HepG2 (cell line): ENCODE data around the gene EHBP1. TPM values are rescaled to one million over a fixed set of nuclear protein-coding genes. Genes with fewer than 3 reads are reported as not detected.
A peak's percentile ranks its signal among the peaks of the same experiment; 100 is the strongest.

Experiments
- DNMT3B ChIP-seq: conservative IDR thresholded peaks from 2 replicates; pipeline ENCODE4 v1.6.1; 2016; ENCODE audit warnings: missing biosample characterization, control low read depth
- FOXO1 ChIP-seq: sonication (generic); formaldehyde crosslinking; IDR thresholded peaks from 2 replicates; pipeline ENCODE4 v1.4.0; 2020; ENCODE audit warnings: missing genetic modification reagents
- HNF4A ChIP-seq: sonication (generic); formaldehyde crosslinking; IDR thresholded peaks from 2 replicates; pipeline ENCODE4 v1.4.0; 2020; ENCODE audit warnings: missing genetic modification reagents
- ISL2 ChIP-seq: sonication (generic); formaldehyde crosslinking; IDR thresholded peaks from 2 replicates; pipeline ENCODE4 v1.5.0; 2020; ENCODE audit warnings: missing genetic modification reagents
- MAFF ChIP-seq: IDR thresholded peaks from 2 replicates; pipeline ENCODE4 v1.6.1; 2011; ENCODE audit warnings: low read depth, low read length, improper control_type of control experiment
- NFIC ChIP-seq: IDR thresholded peaks from 2 replicates; pipeline ENCODE4 v1.6.1; 2012; ENCODE audit warnings: mild to moderate bottlenecking, low read length, inconsistent platforms
- SRF ChIP-seq: IDR thresholded peaks from 2 replicates; pipeline ENCODE4 v1.6.1; 2011; ENCODE audit warnings: mild to moderate bottlenecking, low read depth, low read length, moderate library complexity
- ZFP37 ChIP-seq: sonication (generic); formaldehyde crosslinking; IDR thresholded peaks from 2 replicates; pipeline ENCODE4 v1.4.0; 2020; ENCODE audit warnings: missing genetic modification reagents, borderline replicate concordance
- ZNF563 ChIP-seq: sonication (generic); formaldehyde crosslinking; IDR thresholded peaks from 2 replicates; pipeline ENCODE4 v1.8.0; 2022; ENCODE audit warnings: mild to moderate bottlenecking, moderate library complexity, missing genetic modification reagents
- ZNF616 ChIP-seq: sonication (generic); formaldehyde crosslinking; IDR thresholded peaks from 2 replicates; pipeline ENCODE4 v1.5.0; 2020; ENCODE audit warnings: low read depth, mild to moderate bottlenecking, missing genetic modification reagents
- polyA plus RNA-seq, 8 experiments: library from polyadenylated mRNA; depleted of rRNA in 3 of 8; stranded (reverse) in 7 of 8; unstranded in 1 of 8; fragments of >200 nt; fragmentation: Illumina TruSeq in 4 of 8; extraction: Trizol in 4 of 8; gene quantifications; 2 replicates each; pipeline versions ENCODE4 v1.2.1 to v1.2.3, GENCODE V29; 2011 to 2016; ENCODE audit warnings: low read depth in 4 of 8, missing spikeins in 1 of 8, mixed read lengths in 1 of 8; ENCODE audit not compliant: insufficient read depth in 1 of 8
- total RNA-seq, 5 experiments: library from RNA; depleted of rRNA; stranded (reverse); fragments of >200 nt; fragmentation: Illumina TruSeq; extraction: Trizol; gene quantifications; 2 replicates each; pipeline ENCODE4 v1.2.3, GENCODE V29; 2016; ENCODE audit warnings: low read depth in 1 of 5
- TF ChIP-seq, protein P1 (sequence below): sonication (generic); formaldehyde crosslinking; IDR thresholded peaks from 2 replicates; pipeline ENCODE4 v1.9.0; 2022; ENCODE audit warnings: missing genetic modification reagents, mild to moderate bottlenecking, borderline replicate concordance
- TF ChIP-seq, protein P2 (sequence below): sonication (generic); formaldehyde crosslinking; IDR thresholded peaks from 2 replicates; pipeline ENCODE4 v1.5.0; 2020; ENCODE audit warnings: mild to moderate bottlenecking, missing genetic modification reagents
- TF ChIP-seq, protein P3 (sequence below): sonication (generic); formaldehyde crosslinking; IDR thresholded peaks from 2 replicates; pipeline ENCODE4 v1.4.0; 2020; ENCODE audit warnings: missing genetic modification reagents
- TF ChIP-seq, protein P4 (sequence below): sonication (generic); formaldehyde crosslinking; IDR thresholded peaks from 2 replicates; pipeline ENCODE4 v1.4.0; 2020; ENCODE audit warnings: missing genetic modification reagents, borderline replicate concordance
- TF ChIP-seq, protein P5 (sequence below): sonication (generic); formaldehyde crosslinking; IDR thresholded peaks from 2 replicates; pipeline ENCODE4 v1.4.0; 2020; ENCODE audit warnings: mild to moderate bottlenecking, missing genetic modification reagents, borderline replicate concordance
- TF ChIP-seq, protein P6 (sequence below): IDR thresholded peaks from 2 replicates; pipeline ENCODE4 v1.6.1; 2012; ENCODE audit warnings: inconsistent platforms

Gene EHBP1
- total and polyA plus RNA-seq, 2 of the 13 experiments (the other 11 are each of a cell fraction or from before 2014, with no cell fraction given), result 93.5 to 146 TPM

DNA sequence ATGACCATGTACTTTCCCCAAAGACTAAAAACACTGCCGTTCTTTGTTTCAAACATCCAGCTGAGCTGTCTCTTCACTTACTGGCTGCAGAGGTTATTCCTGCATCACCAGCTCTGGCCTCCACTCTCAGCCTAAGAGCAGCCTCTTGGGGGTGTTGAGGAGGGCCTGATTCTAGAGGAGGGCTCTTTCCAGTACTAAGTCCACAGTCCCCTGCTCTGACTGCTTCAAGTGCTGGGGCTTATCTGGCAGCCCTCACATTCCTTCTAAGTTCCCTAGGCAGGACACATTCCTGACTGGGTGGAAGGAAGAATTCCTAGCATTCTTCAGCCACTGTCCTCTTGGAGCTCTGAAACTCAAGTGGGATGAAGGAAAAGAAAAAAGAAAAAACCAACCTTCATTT is 32.9 kb upstream of the EHBP1 start (continued):
- TF ChIP-seq, protein P1, sequence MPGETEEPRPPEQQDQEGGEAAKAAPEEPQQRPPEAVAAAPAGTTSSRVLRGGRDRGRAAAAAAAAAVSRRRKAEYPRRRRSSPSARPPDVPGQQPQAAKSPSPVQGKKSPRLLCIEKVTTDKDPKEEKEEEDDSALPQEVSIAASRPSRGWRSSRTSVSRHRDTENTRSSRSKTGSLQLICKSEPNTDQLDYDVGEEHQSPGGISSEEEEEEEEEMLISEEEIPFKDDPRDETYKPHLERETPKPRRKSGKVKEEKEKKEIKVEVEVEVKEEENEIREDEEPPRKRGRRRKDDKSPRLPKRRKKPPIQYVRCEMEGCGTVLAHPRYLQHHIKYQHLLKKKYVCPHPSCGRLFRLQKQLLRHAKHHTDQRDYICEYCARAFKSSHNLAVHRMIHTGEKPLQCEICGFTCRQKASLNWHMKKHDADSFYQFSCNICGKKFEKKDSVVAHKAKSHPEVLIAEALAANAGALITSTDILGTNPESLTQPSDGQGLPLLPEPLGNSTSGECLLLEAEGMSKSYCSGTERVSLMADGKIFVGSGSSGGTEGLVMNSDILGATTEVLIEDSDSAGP (CRISPR knock-in tag), result 0 out of 2 replicates have a peak, but pooled peaks have one; percentile 22
- TF ChIP-seq ZNF563 (CRISPR knock-in tag), result no peak
- TF ChIP-seq, protein P2, sequence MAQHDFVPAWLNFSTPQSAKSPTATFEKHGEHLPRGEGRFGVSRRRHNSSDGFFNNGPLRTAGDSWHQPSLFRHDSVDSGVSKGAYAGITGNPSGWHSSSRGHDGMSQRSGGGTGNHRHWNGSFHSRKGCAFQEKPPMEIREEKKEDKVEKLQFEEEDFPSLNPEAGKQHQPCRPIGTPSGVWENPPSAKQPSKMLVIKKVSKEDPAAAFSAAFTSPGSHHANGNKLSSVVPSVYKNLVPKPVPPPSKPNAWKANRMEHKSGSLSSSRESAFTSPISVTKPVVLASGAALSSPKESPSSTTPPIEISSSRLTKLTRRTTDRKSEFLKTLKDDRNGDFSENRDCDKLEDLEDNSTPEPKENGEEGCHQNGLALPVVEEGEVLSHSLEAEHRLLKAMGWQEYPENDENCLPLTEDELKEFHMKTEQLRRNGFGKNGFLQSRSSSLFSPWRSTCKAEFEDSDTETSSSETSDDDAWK (CRISPR knock-in tag), result no peak
- 0 out of 2 replicates have a peak, but pooled peaks have one; percentile 26 for TF ChIP-seq FOXO1 (CRISPR knock-in tag)
- TF ChIP-seq ZFP37 (CRISPR knock-in tag), result no peak
- TF ChIP-seq, protein P3, sequence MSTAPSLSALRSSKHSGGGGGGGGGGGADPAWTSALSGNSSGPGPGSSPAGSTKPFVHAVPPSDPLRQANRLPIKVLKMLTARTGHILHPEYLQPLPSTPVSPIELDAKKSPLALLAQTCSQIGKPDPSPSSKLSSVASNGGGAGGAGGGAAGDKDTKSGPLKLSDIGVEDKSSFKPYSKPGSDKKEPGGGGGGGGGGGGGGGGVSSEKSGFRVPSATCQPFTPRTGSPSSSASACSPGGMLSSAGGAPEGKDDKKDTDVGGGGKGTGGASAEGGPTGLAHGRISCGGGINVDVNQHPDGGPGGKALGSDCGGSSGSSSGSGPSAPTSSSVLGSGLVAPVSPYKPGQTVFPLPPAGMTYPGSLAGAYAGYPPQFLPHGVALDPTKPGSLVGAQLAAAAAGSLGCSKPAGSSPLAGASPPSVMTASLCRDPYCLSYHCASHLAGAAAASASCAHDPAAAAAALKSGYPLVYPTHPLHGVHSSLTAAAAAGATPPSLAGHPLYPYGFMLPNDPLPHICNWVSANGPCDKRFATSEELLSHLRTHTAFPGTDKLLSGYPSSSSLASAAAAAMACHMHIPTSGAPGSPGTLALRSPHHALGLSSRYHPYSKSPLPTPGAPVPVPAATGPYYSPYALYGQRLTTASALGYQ (CRISPR knock-in tag), result no peak
- no peak for TF ChIP-seq NFIC
- peak; percentile 53; the same call in 1 of the 2 replicates for TF ChIP-seq HNF4A
- TF ChIP-seq MAFF, result no peak
- TF ChIP-seq, protein P4, sequence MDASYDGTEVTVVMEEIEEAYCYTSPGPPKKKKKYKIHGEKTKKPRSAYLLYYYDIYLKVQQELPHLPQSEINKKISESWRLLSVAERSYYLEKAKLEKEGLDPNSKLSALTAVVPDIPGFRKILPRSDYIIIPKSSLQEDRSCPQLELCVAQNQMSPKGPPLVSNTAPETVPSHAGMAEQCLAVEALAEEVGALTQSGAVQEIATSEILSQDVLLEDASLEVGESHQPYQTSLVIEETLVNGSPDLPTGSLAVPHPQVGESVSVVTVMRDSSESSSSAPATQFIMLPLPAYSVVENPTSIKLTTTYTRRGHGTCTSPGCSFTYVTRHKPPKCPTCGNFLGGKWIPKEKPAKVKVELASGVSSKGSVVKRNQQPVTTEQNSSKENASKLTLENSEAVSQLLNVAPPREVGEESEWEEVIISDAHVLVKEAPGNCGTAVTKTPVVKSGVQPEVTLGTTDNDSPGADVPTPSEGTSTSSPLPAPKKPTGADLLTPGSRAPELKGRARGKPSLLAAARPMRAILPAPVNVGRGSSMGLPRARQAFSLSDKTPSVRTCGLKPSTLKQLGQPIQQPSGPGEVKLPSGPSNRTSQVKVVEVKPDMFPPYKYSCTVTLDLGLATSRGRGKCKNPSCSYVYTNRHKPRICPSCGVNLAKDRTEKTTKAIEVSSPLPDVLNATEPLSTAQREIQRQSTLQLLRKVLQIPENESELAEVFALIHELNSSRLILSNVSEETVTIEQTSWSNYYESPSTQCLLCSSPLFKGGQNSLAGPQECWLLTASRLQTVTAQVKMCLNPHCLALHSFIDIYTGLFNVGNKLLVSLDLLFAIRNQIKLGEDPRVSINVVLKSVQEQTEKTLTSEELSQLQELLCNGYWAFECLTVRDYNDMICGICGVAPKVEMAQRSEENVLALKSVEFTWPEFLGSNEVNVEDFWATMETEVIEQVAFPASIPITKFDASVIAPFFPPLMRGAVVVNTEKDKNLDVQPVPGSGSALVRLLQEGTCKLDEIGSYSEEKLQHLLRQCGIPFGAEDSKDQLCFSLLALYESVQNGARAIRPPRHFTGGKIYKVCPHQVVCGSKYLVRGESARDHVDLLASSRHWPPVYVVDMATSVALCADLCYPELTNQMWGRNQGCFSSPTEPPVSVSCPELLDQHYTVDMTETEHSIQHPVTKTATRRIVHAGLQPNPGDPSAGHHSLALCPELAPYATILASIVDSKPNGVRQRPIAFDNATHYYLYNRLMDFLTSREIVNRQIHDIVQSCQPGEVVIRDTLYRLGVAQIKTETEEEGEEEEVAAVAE (CRISPR knock-in tag), result no peak
- TF ChIP-seq SRF, result no peak
- TF ChIP-seq ISL2 (CRISPR knock-in tag), result no peak
- TF ChIP-seq, protein P5, sequence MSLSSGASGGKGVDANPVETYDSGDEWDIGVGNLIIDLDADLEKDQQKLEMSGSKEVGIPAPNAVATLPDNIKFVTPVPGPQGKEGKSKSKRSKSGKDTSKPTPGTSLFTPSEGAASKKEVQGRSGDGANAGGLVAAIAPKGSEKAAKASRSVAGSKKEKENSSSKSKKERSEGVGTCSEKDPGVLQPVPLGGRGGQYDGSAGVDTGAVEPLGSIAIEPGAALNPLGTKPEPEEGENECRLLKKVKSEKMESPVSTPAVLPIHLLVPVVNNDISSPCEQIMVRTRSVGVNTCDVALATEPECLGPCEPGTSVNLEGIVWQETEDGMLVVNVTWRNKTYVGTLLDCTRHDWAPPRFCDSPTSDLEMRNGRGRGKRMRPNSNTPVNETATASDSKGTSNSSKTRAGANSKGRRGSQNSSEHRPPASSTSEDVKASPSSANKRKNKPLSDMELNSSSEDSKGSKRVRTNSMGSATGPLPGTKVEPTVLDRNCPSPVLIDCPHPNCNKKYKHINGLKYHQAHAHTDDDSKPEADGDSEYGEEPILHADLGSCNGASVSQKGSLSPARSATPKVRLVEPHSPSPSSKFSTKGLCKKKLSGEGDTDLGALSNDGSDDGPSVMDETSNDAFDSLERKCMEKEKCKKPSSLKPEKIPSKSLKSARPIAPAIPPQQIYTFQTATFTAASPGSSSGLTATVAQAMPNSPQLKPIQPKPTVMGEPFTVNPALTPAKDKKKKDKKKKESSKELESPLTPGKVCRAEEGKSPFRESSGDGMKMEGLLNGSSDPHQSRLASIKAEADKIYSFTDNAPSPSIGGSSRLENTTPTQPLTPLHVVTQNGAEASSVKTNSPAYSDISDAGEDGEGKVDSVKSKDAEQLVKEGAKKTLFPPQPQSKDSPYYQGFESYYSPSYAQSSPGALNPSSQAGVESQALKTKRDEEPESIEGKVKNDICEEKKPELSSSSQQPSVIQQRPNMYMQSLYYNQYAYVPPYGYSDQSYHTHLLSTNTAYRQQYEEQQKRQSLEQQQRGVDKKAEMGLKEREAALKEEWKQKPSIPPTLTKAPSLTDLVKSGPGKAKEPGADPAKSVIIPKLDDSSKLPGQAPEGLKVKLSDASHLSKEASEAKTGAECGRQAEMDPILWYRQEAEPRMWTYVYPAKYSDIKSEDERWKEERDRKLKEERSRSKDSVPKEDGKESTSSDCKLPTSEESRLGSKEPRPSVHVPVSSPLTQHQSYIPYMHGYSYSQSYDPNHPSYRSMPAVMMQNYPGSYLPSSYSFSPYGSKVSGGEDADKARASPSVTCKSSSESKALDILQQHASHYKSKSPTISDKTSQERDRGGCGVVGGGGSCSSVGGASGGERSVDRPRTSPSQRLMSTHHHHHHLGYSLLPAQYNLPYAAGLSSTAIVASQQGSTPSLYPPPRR (CRISPR knock-in tag), result no peak
- TF ChIP-seq, protein P6, sequence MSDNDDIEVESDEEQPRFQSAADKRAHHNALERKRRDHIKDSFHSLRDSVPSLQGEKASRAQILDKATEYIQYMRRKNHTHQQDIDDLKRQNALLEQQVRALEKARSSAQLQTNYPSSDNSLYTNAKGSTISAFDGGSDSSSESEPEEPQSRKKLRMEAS, result no peak
- no peak for TF ChIP-seq ZNF616 (CRISPR knock-in tag)
- TF ChIP-seq DNMT3B (CRISPR knock-in tag), result no peak
